H9 (cell line): ENCODE data around the gene DNAJA4. TPM values are rescaled to one million over a fixed set of nuclear protein-coding genes. Genes with fewer than 3 reads are reported as not detected.
A peak's percentile ranks its signal among the peaks of the same experiment; 100 is the strongest.

Source experiments
- DNase-seq: peaks from one replicate; pipeline ENCODE4 v3.0.0-alpha.2; 2017
- H2AFZ ChIP-seq: one replicate; pipeline ENCODE4 v1.6.1; 2013; ENCODE audit warnings: mild to moderate bottlenecking, low read length, control low read depth, moderate library complexity
- H2AK5ac ChIP-seq: 2 replicates; pipeline ENCODE4 v1.6.1; 2013; ENCODE audit warnings: low read length, control low read depth, mixed read lengths; ENCODE audit not compliant: insufficient read length
- H2BK120ac ChIP-seq: one replicate; pipeline ENCODE4 v1.6.1; 2013; ENCODE audit warnings: low read depth, mild to moderate bottlenecking, low read length, control low read depth, inconsistent platforms; ENCODE audit not compliant: poor library complexity, severe bottlenecking
- H2BK12ac ChIP-seq: 2 replicates; pipeline ENCODE4 v1.6.1; 2013; ENCODE audit warnings: low read length, control low read depth, mixed read lengths, low read depth; ENCODE audit not compliant: insufficient read length
- H2BK15ac ChIP-seq: 2 replicates; pipeline ENCODE4 v1.6.1; 2013; ENCODE audit warnings: low read depth, low read length, control low read depth
- H2BK20ac ChIP-seq: one replicate; pipeline ENCODE4 v1.6.1; 2013; ENCODE audit warnings: low read depth, mild to moderate bottlenecking, low read length, control low read depth, inconsistent platforms; ENCODE audit not compliant: poor library complexity, severe bottlenecking
- H2BK5ac ChIP-seq: 2 replicates; pipeline ENCODE4 v1.6.1; 2013; ENCODE audit warnings: low read length, control low read depth, mixed read lengths; ENCODE audit not compliant: insufficient read length
- H3K14ac ChIP-seq: 2 replicates; pipeline ENCODE4 v1.6.1; 2013; ENCODE audit warnings: low read length, control low read depth; ENCODE audit not compliant: insufficient read depth
- H3K18ac ChIP-seq: 2 replicates; pipeline ENCODE4 v1.6.1; 2013; ENCODE audit warnings: low read depth, mild to moderate bottlenecking, mixed read lengths, low read length, control low read depth; ENCODE audit not compliant: insufficient read length
- H3K23ac ChIP-seq: 2 replicates; pipeline ENCODE4 v1.6.1; 2013; ENCODE audit warnings: low read length, control low read depth, mixed read lengths, low read depth; ENCODE audit not compliant: insufficient read length
- H3K23me2 ChIP-seq: 2 replicates; pipeline ENCODE4 v1.6.1; 2013; ENCODE audit warnings: low read depth, mild to moderate bottlenecking, mixed read lengths, low read length, control low read depth; ENCODE audit not compliant: insufficient read length, poor library complexity, severe bottlenecking
- H3K27ac ChIP-seq: 2 replicates; pipeline ENCODE4 v1.5.1; 2013; ENCODE audit warnings: low read length, control low read depth, mixed read lengths, low read depth; ENCODE audit not compliant: insufficient read length
- H3K27me3 ChIP-seq: 2 replicates; pipeline ENCODE4 v1.6.1; 2013; ENCODE audit warnings: low read length, control low read depth, inconsistent platforms; ENCODE audit not compliant: insufficient read depth
- H3K4ac ChIP-seq: 2 replicates; pipeline ENCODE4 v1.6.1; 2013; ENCODE audit warnings: low read depth, mild to moderate bottlenecking, control low read depth, inconsistent platforms, low read length, moderate library complexity
- H3K4me1 ChIP-seq: 2 replicates; pipeline ENCODE4 v1.6.1; 2013; ENCODE audit warnings: low read length, control low read depth, inconsistent platforms; ENCODE audit not compliant: insufficient read depth
- H3K4me2 ChIP-seq: 2 replicates; pipeline ENCODE4 v1.6.1; 2013; ENCODE audit warnings: low read length, control low read depth, mixed read lengths; ENCODE audit not compliant: insufficient read length, insufficient read depth
- H3K56ac ChIP-seq: 2 replicates; pipeline ENCODE4 v1.6.1; 2013; ENCODE audit warnings: low read depth, mild to moderate bottlenecking, mixed read lengths, low read length, control low read depth; ENCODE audit not compliant: insufficient read length
- H3K79me1 ChIP-seq: 2 replicates; pipeline ENCODE4 v1.6.1; 2013; ENCODE audit warnings: low read depth, mild to moderate bottlenecking, moderate library complexity, low read length, control low read depth, inconsistent platforms; ENCODE audit not compliant: insufficient read depth, poor library complexity, severe bottlenecking
- H3K79me2 ChIP-seq: 2 replicates; pipeline ENCODE4 v1.6.1; 2013; ENCODE audit warnings: low read length, control low read depth, inconsistent platforms; ENCODE audit not compliant: insufficient read depth
- H3K9ac ChIP-seq: 2 replicates; pipeline ENCODE4 v1.6.1; 2013; ENCODE audit warnings: low read length, control low read depth, mixed read lengths; ENCODE audit not compliant: insufficient read length; ENCODE audit errors: extremely low read depth
- H3K9me3 ChIP-seq: one replicate; pipeline ENCODE4 v1.6.1; 2013; ENCODE audit warnings: low read depth, low read length, inconsistent platforms; ENCODE audit not compliant: control insufficient read depth
- H3T11ph ChIP-seq: one replicate; pipeline ENCODE4 v1.6.1; 2013; ENCODE audit warnings: mild to moderate bottlenecking, low read length, control low read depth, inconsistent platforms
- H4K20me1 ChIP-seq: one replicate; pipeline ENCODE4 v1.6.1; 2013; ENCODE audit not compliant: control insufficient read depth, insufficient read length, insufficient read depth
- H4K5ac ChIP-seq: 2 replicates; pipeline ENCODE4 v1.6.1; 2013; ENCODE audit warnings: low read depth, mild to moderate bottlenecking, mixed read lengths, low read length, control low read depth; ENCODE audit not compliant: insufficient read length
- H4K8ac ChIP-seq: replicated peaks from 2 replicates; pipeline ENCODE4 v1.6.1; 2013; ENCODE audit warnings: low read length, control low read depth, mixed read lengths, low read depth; ENCODE audit not compliant: insufficient read length
- H4K91ac ChIP-seq: 2 replicates; pipeline ENCODE4 v1.6.1; 2013; ENCODE audit warnings: low read depth, mild to moderate bottlenecking, moderate library complexity, mixed read lengths, low read length, control low read depth; ENCODE audit not compliant: insufficient read length
- H3K27ac Mint-ChIP-seq, 3 experiments: 2 replicates in 2 of 3; 3 replicates in 1 of 3; pipeline ENCODE4 v1.8.0; 2020 to 2021; ENCODE audit warnings: mixed read lengths in 3 of 3, mild to moderate bottlenecking in 1 of 3, moderate library complexity in 1 of 3
- H3K27me3 Mint-ChIP-seq: 2 replicates; pipeline ENCODE4 v1.8.0; 2021; ENCODE audit warnings: low read depth, mild to moderate bottlenecking, moderate library complexity, mixed read lengths
- H3K36me3 Mint-ChIP-seq, 3 experiments: 2 replicates in 2 of 3; 3 replicates in 1 of 3; pipeline ENCODE4 v1.8.0; 2020 to 2021; ENCODE audit warnings: low read depth in 3 of 3, mixed read lengths in 3 of 3; ENCODE audit not compliant: insufficient read depth in 1 of 3
- H3K4me1 Mint-ChIP-seq, 2 experiments: 2 replicates each; pipeline ENCODE4 v1.8.0; 2020; ENCODE audit warnings: mixed read lengths in 2 of 2
- H3K4me3 Mint-ChIP-seq, 2 experiments: 2 replicates in 1 of 2; 3 replicates in 1 of 2; pipeline ENCODE4 v1.8.0; 2020 to 2021; ENCODE audit warnings: mild to moderate bottlenecking in 2 of 2, mixed read lengths in 2 of 2, moderate library complexity in 1 of 2
- H3K9me3 Mint-ChIP-seq, 2 experiments: 2 replicates in 1 of 2; 3 replicates in 1 of 2; pipeline ENCODE4 v1.8.0; 2020; ENCODE audit warnings: mild to moderate bottlenecking in 2 of 2, mixed read lengths in 2 of 2, moderate library complexity in 1 of 2
- WGBS: extraction: QIAGEN DNeasy Blood & Tissue Kit; methylation state at CpG from one replicate; pipeline ENCODE4 v1.1.7; 2013; ENCODE audit warnings: missing lambda C conversion rate, low lambda C conversion rate, mixed read lengths; ENCODE audit not compliant: insufficient read length; ENCODE audit errors: extremely low coverage; 5-methylcytosine and 5-hydroxymethylcytosine counted together
- total RNA-seq: library from RNA; stranded (reverse); gene quantifications from 2 replicates; pipeline ENCODE4 v1.2.1, GENCODE V29; 2021
- TF ChIP-seq, protein P1 (sequence below): fragments of 200-600 bp; sonication (generic); conservative IDR thresholded peaks from 3 replicates; pipeline ENCODE4 v1.8.0; 2021; ENCODE audit warnings: antibody characterized with exemption, mild to moderate bottlenecking

The DNAJA4 gene
- total RNA-seq, 1 experiment from 2014 or later = 0.13 TPM

DNA sequence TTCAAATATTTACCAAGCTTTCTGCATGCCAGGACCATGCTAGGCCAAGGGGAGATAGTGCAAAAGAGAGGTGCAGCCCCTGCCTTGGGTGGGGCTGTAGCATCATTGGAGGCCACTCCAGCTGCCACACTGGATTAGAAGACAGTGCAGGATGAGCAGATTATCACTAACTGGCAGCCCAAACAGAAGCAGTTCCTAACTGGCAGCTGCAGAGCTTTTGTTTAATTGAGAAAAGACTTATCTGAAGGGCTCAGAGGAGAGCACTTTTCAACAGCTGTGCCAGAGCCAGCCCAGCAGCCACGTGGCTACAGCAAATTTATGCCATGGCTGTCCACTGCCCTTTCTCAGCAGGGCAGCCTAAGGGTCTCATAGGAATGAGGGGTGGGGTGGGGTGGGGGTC lies 16.5 kb upstream of the DNAJA4 start:
- no peaks in the 10 kb centered on the region for H4K20me1 ChIP-seq
- no peak for DNase-seq
- no peak overlapping the region for H3T11ph ChIP-seq

More for the DNA sequence above, 16.5 kb upstream of the DNAJA4 start:
- no peaks in the 10 kb centered on the region for H3K27me3 ChIP-seq
- H3K14ac ChIP-seq = no peak overlapping the region
- no peak overlapping the region for H3K4ac ChIP-seq
- no peak overlapping the region for H3K27ac ChIP-seq
- Mint-ChIP-seq H3K4me3 (no peak overlapping the region), H3K36me3 (peaks cover 0 to 3% (median 0%) of the 10 kb centered on the region in 3 experiments; a peak in 3 of 7 replicates), H3K27me3 (peaks cover 8% of the 10 kb centered on the region), H3K9me3 (peaks cover 0 to 6% of the 10 kb centered on the region in 2 experiments; a peak in 1 of 5 replicates), H3K27ac (peak overlapping the region in 1 of 3 experiments; percentile 30; a peak in 1 of 7 replicates), H3K4me1 (peaks cover 10 to 13% of the 10 kb centered on the region in 2 experiments)
- H2BK15ac ChIP-seq = no peak overlapping the region
- no peak overlapping the region for H4K5ac ChIP-seq
- H2BK20ac ChIP-seq = no peak overlapping the region
- H3K9ac ChIP-seq = no peak overlapping the region
- no peaks in the 10 kb centered on the region for H3K9me3 ChIP-seq
- no peak overlapping the region for H4K91ac ChIP-seq
- TF ChIP-seq, protein P1, sequence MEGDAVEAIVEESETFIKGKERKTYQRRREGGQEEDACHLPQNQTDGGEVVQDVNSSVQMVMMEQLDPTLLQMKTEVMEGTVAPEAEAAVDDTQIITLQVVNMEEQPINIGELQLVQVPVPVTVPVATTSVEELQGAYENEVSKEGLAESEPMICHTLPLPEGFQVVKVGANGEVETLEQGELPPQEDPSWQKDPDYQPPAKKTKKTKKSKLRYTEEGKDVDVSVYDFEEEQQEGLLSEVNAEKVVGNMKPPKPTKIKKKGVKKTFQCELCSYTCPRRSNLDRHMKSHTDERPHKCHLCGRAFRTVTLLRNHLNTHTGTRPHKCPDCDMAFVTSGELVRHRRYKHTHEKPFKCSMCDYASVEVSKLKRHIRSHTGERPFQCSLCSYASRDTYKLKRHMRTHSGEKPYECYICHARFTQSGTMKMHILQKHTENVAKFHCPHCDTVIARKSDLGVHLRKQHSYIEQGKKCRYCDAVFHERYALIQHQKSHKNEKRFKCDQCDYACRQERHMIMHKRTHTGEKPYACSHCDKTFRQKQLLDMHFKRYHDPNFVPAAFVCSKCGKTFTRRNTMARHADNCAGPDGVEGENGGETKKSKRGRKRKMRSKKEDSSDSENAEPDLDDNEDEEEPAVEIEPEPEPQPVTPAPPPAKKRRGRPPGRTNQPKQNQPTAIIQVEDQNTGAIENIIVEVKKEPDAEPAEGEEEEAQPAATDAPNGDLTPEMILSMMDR = no peak
- H3K23ac ChIP-seq = no peak overlapping the region
- no peak overlapping the region for H2BK120ac ChIP-seq
- no CpG with 5 or more reads among the region's 1 CpG for WGBS
- H3K56ac ChIP-seq = no peak overlapping the region
- H3K18ac ChIP-seq = no peak overlapping the region
- H3K4me1 ChIP-seq = no peaks in the 10 kb centered on the region
- no peak overlapping the region for H2BK5ac ChIP-seq
- H2AK5ac ChIP-seq = no peak overlapping the region
- H2BK12ac ChIP-seq = no peak overlapping the region
- no peak overlapping the region for H2AFZ ChIP-seq
- H3K79me1 ChIP-seq = no peaks in the 10 kb centered on the region
- H4K8ac ChIP-seq = no peak overlapping the region
- no peaks in the 10 kb centered on the region for H3K79me2 ChIP-seq
- H3K4me2 ChIP-seq = no peak overlapping the region
- H3K23me2 ChIP-seq = no peaks in the 10 kb centered on the region
